Nephron (organoid): Measurements from ENCODE around the gene SLC1A7.

ENCODE experiments used
- H3K27ac Mint-ChIP-seq, 3 experiments: 2 replicates each; pipeline ENCODE4 v1.8.0; 2020; ENCODE audit warnings: mixed read lengths in 3 of 3, mild to moderate bottlenecking in 2 of 3, moderate library complexity in 1 of 3
- H3K27me3 Mint-ChIP-seq: 2 replicates; pipeline ENCODE4 v1.8.0; 2021; ENCODE audit warnings: low read depth, mild to moderate bottlenecking, moderate library complexity, mixed read lengths
- H3K36me3 Mint-ChIP-seq: 2 replicates; pipeline ENCODE4 v1.8.0; 2020; ENCODE audit warnings: low read depth, mixed read lengths
- H3K4me1 Mint-ChIP-seq: 2 replicates; pipeline ENCODE4 v1.8.0; 2020; ENCODE audit warnings: mixed read lengths
- H3K4me3 Mint-ChIP-seq, 3 experiments: 2 replicates each; pipeline ENCODE4 v1.8.0; 2020; ENCODE audit warnings: mild to moderate bottlenecking in 3 of 3, mixed read lengths in 3 of 3, moderate library complexity in 2 of 3
- H3K9me3 Mint-ChIP-seq: 2 replicates; pipeline ENCODE4 v1.8.0; 2020; ENCODE audit warnings: mixed read lengths
- CTCF ChIP-seq, 3 experiments: fragments of 200-600 bp; sonication (generic); IDR thresholded peaks; one replicate each; pipeline ENCODE4 v1.5.0; 2021; ENCODE audit warnings: antibody characterized with exemption in 3 of 3; ENCODE audit not compliant: unreplicated experiment in 3 of 3

SLC1A7 gene

DNA sequence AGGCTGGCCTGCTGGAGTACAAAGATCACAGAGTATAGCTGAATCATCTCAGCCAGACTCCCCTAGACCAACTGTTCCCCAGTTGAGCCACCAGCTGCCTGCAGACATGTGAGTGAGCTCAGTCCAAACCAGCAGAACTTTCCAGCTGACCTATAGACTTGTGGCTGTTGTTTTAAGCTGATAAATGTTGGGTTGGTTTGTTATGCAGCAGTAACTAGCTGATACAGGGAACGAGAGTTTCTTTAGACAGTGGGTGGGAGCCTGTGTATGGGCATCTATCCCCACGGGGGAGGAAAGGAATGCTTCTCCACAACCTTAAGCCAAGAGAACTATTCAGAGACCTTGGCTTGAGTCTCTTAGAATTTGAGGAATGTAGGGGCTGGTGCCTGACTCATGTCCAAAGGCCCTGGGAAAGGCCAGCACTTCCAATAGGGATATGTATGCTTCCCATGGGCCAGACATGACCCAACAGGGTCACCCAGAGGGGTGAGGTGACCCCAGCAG lies 30.1 kb downstream of the SLC1A7 start:
- no peak for TF ChIP-seq CTCF (IDR thresholded peaks at IDR 0.05; ENCODE audit: unreplicated experiment in 3 of 3)
- Mint-ChIP-seq H3K27me3 (peaks cover 20% of the 10 kb centered on the region), H3K27ac (no peak overlapping the region), H3K4me3 (no peak overlapping the region), H3K36me3 (no peaks in the 10 kb centered on the region), H3K9me3 (no peaks in the 10 kb centered on the region), H3K4me1 (peaks cover 22% of the 10 kb centered on the region)

DNA sequence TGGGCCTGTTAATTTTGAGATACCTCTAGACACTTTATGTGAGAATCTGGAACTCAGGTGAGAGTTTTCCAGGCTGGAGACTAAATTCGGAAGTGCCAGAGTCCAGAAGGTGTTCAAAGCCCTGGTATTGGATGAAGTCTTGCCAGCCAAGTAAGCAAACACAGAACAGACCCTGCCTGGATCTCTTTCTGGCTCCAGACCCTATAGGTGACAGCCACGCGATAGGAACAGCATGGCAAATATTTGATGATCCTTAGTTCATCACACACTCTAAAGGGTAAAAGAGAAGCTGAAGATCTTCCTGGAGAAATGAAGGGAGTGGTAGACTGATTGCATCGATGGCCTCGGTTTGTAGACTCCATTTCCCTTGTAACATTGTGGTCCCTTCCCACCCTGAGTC lies 30.7 kb downstream of the SLC1A7 start:
- Mint-ChIP-seq H3K4me3 (no peak overlapping the region), H3K27me3 (peaks cover 14% of the 10 kb centered on the region), H3K4me1 (peaks cover 17% of the 10 kb centered on the region), H3K27ac (peak overlapping the region in 1 of 3 experiments; percentile 5), H3K36me3 (no peaks in the 10 kb centered on the region), H3K9me3 (no peaks in the 10 kb centered on the region)
- TF ChIP-seq CTCF (IDR thresholded peaks at IDR 0.05; ENCODE audit: unreplicated experiment in 3 of 3) = no peak

GRCh38 chr1:53111073-53111556 lies 31.3 kb downstream of the SLC1A7 start:
- no peak for TF ChIP-seq CTCF (IDR thresholded peaks at IDR 0.05; ENCODE audit: unreplicated experiment in 3 of 3)
- no peaks in the 10 kb centered on the region for H3K36me3 Mint-ChIP-seq
- H3K27ac Mint-ChIP-seq = peak overlapping the region; percentile 1 to 53 (median 5)
- peaks cover 17% of the 10 kb centered on the region for H3K4me1 Mint-ChIP-seq
- no peak overlapping the region for H3K4me3 Mint-ChIP-seq
- H3K9me3 Mint-ChIP-seq = no peaks in the 10 kb centered on the region
- peaks cover 14% of the 10 kb centered on the region for H3K27me3 Mint-ChIP-seq

GRCh38 chr1:53110370-53111072 lies 31.9 kb downstream of the SLC1A7 start:
- H3K27ac Mint-ChIP-seq = peak overlapping the region; percentile 1 to 53 (median 5)
- peaks cover 14% of the 10 kb centered on the region for H3K27me3 Mint-ChIP-seq
- H3K4me1 Mint-ChIP-seq = peaks cover 17% of the 10 kb centered on the region
- no peak for TF ChIP-seq CTCF (IDR thresholded peaks at IDR 0.05; ENCODE audit: unreplicated experiment in 3 of 3)
- H3K9me3 Mint-ChIP-seq = no peaks in the 10 kb centered on the region
- H3K4me3 Mint-ChIP-seq = no peak overlapping the region
- H3K36me3 Mint-ChIP-seq = no peaks in the 10 kb centered on the region

- H3K4me3 Mint-ChIP-seq = no peak overlapping the region
- peaks cover 24% of the 10 kb centered on the region for H3K4me1 Mint-ChIP-seq
- TF ChIP-seq CTCF (IDR thresholded peaks at IDR 0.05; ENCODE audit: unreplicated experiment in 3 of 3) = no peak
- H3K36me3 Mint-ChIP-seq = no peaks in the 10 kb centered on the region
- no peaks in the 10 kb centered on the region for H3K9me3 Mint-ChIP-seq
- peaks cover 16% of the 10 kb centered on the region for H3K27me3 Mint-ChIP-seq
- H3K27ac Mint-ChIP-seq = peak overlapping the region in 1 of 3 experiments; percentile 13
Observed at GRCh38 chr1:53108646-53109580, 33.5 kb downstream of the SLC1A7 start.
